Measurements from ENCODE around the gene ALDH3B1.
A peak's percentile ranks its signal among the peaks of the same experiment; 100 is the strongest.

Gene ALDH3B1

DNA sequence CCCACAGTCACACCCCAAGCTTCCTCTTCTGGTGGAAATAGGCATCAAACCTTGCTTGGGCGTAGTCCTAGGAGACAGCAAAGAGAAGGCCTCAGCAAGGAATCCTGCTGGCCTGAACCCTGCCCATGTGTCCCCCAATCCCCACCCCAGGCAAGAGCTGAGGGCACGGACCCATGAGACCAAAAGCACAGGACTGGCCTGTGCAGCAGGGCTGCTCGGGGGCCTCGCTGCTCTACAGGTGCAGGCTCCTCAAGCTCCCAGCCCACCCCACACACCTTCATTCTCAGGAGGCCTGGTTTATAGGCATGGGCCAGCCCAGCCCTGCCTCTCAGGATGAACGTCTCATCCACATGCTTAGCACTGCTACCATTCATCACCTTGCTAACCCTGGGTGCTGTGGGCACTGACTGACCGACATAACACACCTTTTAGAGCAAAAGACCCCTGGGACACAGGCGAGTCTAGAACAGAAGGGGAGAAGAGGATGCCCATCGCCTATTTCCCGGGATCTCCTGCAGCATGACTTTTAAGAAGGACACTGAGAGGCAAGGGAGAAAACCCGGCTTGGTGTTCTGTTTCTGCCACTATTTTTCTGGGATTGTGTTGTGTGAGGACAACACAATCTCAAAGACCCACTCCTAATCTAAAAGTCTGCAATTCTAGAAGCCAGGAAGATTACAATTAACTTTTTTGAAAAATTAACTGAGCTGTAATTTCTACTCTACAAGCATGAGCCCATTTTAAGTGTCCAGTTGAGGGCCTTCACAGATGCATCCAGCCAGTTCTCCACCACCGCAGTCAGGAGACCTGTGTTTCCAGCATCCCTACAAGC, 44.1 kb downstream of the ALDH3B1 start:
- Mint-ChIP-seq H3K27ac (peak overlapping the region in 1 of 2 donors; percentile 75), H3K4me3 (no peak overlapping the region), H3K4me1 (no peaks in the 10 kb centered on the region), H3K9me3 (no peaks in the 10 kb centered on the region), H3K27me3 (no peaks in the 10 kb centered on the region)
- ATAC-seq (peak; percentile 9), DNase-seq (no peak)

DNA sequence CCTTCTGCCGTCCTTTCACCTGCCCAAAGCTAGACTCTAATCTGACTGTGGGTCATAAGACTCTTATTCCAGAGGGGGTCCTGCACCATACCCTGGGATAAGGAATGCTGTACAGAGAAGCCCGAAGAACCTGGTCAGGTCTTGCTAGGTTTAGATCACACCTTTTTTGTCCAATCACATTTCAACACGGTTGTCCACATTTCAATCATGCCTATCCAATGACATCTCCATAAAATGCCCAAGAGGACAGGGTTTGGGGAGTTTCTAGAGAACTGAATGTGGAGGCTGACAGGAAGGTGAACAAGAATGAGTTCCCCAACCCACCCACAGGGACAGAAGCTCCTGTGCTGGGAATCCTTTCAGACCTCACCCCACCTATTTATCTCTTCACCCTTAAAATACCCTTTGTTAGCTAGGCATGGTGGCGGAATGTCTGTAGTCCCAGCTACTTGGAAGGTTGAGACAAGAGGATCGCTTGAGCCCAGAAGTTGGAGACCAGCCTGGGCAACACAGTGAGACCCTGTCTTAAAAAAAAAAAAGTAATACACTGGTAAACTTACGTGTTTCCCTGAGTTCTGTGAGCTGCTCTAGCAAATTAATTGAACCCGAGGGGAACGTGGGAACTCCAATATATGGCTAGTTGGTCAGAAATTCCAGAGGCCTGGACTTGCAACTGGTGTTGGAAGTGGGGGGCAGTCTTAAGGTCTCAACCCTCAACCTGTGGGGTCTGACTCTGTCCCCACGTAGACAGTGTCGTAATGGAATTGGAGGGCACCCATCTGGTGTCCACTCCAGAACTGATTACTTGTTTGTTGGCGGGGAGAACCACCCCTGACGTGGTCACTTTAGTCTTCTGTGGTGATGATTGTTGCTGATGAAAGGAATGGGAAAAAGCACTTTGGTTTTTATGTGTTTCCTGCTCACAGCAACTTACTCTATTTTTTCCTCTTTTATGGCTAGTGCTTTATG, 46.5 kb downstream of the ALDH3B1 start:
- ATAC-seq: no peak
- H3K27me3 Mint-ChIP-seq: no peaks in the 10 kb centered on the region
- H3K9me3 Mint-ChIP-seq: no peaks in the 10 kb centered on the region
- H3K27ac Mint-ChIP-seq: no peak overlapping the region
- no peak overlapping the region for H3K4me3 Mint-ChIP-seq
- DNase-seq: no peak
- H3K4me1 Mint-ChIP-seq: no peaks in the 10 kb centered on the region

DNA sequence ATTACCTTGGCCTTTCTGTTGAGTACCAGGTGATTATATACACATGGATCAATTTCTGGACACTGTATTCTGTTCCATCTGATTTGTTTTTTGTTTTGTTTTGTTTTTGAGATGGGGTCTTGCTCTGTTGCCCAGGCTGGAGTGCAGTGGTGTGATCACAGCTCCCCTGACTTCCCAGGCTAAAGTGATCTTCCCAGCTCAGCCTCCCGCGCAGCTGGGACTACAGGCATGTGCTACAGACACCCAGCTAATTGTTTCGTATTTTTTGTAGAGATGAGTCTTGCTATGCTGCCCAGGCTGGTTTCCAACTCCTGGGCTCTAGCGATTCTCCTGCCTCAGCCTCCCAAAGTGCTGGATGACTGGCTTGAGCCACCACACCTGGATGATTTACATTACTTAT, 47.7 kb downstream of the ALDH3B1 start:
- ATAC-seq (no peak), DNase-seq (no peak)
- Mint-ChIP-seq H3K4me1 (no peaks in the 10 kb centered on the region), H3K9me3 (no peaks in the 10 kb centered on the region), H3K27me3 (no peaks in the 10 kb centered on the region), H3K27ac (no peak overlapping the region), H3K4me3 (no peak overlapping the region)

DNA sequence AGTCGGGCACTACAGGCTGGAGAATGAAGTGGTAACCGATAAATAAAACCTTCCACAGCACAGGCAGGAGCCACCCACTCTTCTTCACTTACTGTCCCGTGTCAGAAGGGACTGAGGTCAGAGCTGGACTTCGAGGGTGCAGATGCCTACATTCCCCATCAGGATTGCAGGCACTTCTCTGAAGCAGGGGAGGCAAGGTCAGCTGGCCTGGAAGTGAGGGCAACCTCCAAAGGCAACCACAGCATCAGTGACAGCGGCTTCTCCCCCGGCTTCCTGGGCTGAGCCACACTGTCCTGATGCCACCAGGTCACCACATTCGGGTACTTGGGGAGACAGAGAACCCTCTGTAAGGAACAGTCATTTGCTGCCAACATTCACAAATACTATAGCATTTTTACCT, 51.4 kb downstream of the ALDH3B1 start:
- no peak overlapping the region for H3K4me3 Mint-ChIP-seq
- DNase-seq (no peak), ATAC-seq (no peak)
- no peaks in the 10 kb centered on the region for H3K27me3 Mint-ChIP-seq
- no peaks in the 10 kb centered on the region for H3K9me3 Mint-ChIP-seq
- no peaks in the 10 kb centered on the region for H3K4me1 Mint-ChIP-seq
- no peak overlapping the region for H3K27ac Mint-ChIP-seq

DNA sequence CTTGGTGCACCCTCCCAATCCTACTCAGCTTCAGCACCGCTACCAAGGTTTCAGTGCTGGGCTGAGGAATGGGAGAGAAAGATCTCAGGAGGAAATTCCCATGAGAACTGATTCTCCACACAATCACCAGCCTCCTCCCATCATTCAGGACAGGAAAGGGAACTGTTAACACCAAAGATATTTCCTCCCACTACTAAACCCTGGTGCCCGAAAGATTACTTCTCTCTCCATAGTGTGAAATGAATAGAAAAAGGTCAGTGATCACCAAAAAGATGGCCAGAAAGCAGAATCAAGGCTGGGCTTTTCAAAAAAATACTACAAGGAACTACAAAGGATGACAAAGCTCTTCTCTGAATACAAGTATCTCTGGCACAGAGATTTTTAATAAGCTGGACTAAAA, 54.8 kb downstream of the ALDH3B1 start:
- Mint-ChIP-seq H3K4me1 (no peaks in the 10 kb centered on the region), H3K27ac (peak overlapping the region in 1 of 2 donors; percentile 7), H3K4me3 (no peak overlapping the region), H3K9me3 (no peaks in the 10 kb centered on the region), H3K27me3 (no peaks in the 10 kb centered on the region)
- ATAC-seq (no peak), DNase-seq (no peak)

DNA sequence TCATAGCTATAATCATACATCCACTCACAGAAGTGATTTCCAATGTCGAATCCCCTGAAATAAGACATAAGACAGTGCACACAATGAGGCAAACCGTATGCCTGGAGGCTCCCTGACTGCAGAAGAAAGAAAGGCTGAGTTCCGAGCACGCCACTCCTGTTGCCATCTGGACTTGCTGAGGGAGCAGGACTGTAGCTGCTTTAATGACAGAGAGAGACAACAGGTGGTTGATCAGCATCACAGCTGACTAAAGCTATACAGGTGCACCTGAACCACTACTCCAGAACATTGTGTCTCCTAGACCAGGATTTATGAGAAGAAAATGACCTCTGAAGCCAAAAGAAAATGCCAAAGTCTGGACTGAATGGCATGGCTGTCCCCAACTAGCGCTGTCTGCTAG, 55.7 kb downstream of the ALDH3B1 start:
- no peaks in the 10 kb centered on the region for H3K9me3 Mint-ChIP-seq
- H3K27me3 Mint-ChIP-seq: no peaks in the 10 kb centered on the region
- DNase-seq: no peak
- H3K4me1 Mint-ChIP-seq: no peaks in the 10 kb centered on the region
- no peak overlapping the region for H3K27ac Mint-ChIP-seq
- no peak for ATAC-seq
- H3K4me3 Mint-ChIP-seq: no peak overlapping the region

DNA sequence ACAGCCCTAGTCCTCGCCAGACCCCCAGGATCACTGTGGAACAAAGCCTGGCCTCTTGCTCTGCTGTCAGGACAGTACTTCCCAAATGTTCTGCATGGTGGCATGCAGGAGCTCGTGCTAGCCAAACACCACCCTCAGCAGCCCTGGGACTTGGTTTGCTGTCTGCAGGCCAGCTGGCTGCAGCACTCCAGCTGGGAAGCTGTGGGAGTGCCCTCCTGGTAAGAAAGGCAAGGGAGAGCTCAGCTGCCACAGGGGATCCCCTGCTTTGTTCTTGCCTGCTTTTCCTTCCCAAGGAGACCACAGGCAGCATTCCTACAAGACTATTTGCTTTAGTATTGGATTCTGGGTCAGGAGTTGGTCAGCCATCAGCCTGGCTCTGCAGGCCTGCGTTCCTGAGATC, 56.6 kb downstream of the ALDH3B1 start:
- H3K4me3 Mint-ChIP-seq: no peak overlapping the region
- no peak for DNase-seq
- H3K4me1 Mint-ChIP-seq: no peaks in the 10 kb centered on the region
- H3K9me3 Mint-ChIP-seq: no peaks in the 10 kb centered on the region
- no peaks in the 10 kb centered on the region for H3K27me3 Mint-ChIP-seq
- ATAC-seq: no peak
- no peak overlapping the region for H3K27ac Mint-ChIP-seq

DNA sequence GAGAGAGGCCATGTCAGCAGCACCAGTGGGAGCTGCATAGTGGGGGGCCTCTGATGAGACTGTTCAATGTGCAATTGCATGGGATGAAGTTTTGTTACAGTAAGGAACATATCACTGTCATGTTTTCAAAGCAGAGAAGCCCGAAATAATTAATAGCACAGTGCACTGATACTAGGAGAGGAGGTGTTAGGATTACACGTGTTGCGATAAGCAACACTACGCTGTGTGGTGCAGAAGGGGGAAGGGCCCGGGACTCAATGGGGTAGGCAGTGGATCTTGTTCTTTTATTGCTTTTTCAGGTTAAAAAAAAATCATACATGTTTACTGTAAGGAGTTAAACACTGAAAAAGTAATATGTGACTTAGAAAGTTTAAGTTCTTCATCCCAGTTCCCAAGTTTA, 57.9 kb downstream of the ALDH3B1 start:
- ATAC-seq: no peak
- Mint-ChIP-seq H3K4me1 (no peaks in the 10 kb centered on the region), H3K27ac (no peak overlapping the region), H3K27me3 (no peaks in the 10 kb centered on the region), H3K9me3 (no peaks in the 10 kb centered on the region), H3K4me3 (no peak overlapping the region)
- DNase-seq: no peak

DNA sequence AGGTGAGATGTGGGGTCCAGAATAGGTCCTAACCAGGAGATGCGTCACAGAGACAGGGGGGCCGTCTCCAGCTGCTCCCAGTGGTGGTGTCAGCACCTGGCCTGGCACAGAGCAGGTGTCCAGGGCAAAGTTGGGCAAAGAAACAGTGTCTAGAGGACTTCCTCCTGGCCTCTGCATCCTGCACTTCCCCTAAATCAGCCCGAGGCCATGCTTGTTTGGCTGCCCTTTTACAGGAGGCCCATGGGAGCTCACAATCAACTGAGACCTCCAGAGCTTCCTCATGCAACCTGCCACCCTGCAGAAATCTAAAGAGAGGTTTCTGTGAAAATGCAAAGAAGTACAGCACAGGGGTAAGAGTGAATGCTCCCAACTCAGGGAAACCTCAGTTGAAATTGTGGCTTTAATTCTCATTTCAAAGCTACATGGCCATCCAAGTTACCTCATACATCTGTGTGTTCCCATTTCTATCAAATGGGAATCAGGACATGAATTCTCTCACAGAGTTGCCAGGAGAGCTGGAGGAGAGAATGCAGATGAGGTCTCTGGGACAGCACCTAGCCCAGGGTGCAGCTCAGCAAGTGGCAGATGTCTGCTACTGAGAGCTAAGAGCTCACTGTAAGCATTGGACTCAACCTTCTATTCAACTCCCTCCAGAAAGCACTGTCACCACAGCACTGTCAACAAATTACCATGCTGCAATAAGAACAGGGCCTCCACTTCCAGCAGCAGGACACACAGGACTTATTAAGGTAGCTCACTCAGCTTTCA, 61.3 kb downstream of the ALDH3B1 start:
- no peak for DNase-seq
- Mint-ChIP-seq H3K4me3 (no peak overlapping the region), H3K27ac (no peak overlapping the region), H3K9me3 (no peaks in the 10 kb centered on the region), H3K27me3 (no peaks in the 10 kb centered on the region), H3K4me1 (no peaks in the 10 kb centered on the region)
- no peak for ATAC-seq

DNA sequence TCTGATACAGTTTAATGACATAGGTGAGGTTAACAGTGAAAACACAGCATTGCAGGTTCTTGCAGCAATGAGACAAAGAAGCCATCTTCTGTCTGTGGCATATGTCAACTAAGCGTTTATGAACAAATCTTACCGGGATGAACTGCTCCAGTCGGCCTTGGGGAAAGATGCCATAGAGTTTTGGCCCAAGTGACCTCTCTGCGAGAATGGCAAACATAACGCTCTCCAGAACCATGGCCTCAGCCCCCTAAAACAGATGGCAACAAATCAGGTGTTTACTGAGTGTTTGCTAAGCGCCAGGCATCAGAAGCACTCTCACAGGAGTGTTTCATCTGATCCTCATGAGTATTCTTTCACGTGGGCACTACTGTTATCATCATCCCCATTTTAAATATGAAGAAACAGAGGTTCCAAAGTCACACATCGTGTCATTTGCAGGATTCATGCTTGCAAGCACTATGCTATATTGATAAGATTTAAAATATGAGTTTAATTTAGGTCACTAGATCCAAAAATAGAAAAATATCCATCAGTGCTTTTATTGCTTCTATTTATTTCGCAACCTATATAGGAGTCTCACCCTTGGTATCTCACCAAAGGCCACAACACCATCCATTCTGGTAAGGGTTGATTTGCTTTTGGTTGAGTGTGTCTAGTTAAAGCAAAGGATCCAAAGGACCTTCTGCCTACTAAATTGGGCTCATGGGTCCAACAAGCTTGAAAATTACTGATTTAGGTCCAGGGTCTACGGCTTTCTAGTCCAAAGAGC, 64.6 kb downstream of the ALDH3B1 start:
- Mint-ChIP-seq H3K27ac (no peak overlapping the region), H3K27me3 (no peaks in the 10 kb centered on the region), H3K9me3 (no peaks in the 10 kb centered on the region), H3K4me3 (no peak overlapping the region), H3K4me1 (no peaks in the 10 kb centered on the region)
- ATAC-seq (no peak), DNase-seq (no peak)

DNA sequence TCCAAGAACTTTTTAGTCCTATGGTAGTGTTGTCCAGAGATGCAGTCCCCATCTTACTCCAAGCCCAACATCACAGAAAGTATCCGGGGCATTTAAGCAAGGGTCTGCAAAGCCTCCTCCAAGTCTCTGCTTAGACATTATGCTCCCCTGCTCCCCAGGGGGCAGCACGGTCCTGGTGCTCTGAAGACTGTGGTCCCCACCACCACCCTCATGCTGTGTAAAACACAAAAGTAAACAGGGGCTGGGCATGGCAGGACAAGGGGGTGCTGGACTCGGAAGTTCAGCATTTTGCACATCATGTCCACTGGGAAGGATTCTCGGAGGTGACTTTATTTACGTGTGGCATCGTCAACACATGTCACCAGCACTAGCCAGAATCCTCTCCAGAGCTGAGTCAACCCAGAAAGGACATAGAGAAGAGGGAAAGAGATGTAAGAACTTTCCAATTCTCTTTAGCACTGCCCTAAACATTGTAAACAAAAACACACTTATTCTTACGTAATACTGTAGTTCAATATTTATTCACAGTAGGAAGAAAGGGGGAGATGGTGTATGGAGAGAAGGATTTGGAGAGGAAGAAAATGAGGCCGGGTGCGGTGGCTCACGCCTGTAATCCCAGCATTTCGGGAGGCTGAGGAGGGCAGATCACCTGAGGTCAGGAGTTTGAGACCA, 66.4 kb downstream of the ALDH3B1 start:
- DNase-seq (no peak), ATAC-seq (no peak)
- H3K9me3 Mint-ChIP-seq: no peaks in the 10 kb centered on the region
- H3K27me3 Mint-ChIP-seq: no peaks in the 10 kb centered on the region
- H3K4me3 Mint-ChIP-seq: no peak overlapping the region
- peak overlapping the region in 1 of 2 donors; percentile 27 for H3K27ac Mint-ChIP-seq
- no peaks in the 10 kb centered on the region for H3K4me1 Mint-ChIP-seq

DNA sequence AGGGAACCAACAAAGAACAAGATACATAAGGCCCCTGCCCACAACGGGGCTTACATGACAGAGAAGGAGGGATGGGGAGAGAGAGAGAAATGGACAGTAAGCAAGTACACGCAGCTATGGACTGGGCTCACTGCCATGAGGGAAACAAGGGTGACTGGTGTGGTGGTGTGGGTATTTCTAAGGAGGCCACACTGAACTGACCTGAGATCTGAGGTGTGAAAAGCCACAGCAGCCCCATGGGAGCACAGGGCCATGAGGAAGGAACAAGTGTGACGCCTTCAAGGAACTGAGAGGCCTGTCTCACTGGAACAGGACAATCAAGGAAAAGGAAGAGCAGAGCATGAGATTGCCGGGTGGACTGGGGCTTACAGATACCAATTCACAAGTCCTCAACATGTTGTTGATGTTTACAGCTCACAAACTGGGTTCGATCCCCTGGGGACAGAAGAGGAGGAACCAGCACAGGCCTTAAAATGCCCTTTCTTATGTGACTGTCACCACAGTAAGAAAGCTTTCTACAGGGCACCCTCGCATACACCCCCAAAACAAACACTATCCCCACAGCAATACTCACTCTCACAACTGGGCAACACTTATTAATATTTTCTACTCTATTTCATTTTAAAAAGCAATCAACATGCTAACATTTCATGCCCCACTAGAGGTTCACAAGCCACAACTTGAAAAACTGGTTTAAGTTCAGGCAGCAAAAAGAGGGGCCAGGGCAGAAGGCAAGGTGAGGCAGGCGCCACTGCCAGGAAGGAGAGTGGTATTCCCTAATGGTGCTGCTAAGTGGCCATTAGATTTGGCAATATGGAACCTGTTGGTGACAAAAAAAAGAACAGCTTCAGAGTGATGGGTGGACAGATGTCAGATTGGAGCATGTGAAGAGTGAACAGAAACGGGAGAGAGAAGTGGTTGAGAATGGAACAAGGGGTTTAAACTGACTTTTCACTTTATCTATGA, 67.8 kb downstream of the ALDH3B1 start:
- no peak overlapping the region for H3K4me3 Mint-ChIP-seq
- H3K27ac Mint-ChIP-seq: peak overlapping the region; percentile 15 to 73
- H3K9me3 Mint-ChIP-seq: no peaks in the 10 kb centered on the region
- H3K27me3 Mint-ChIP-seq: no peaks in the 10 kb centered on the region
- DNase-seq: no peak
- no peaks in the 10 kb centered on the region for H3K4me1 Mint-ChIP-seq
- no peak for ATAC-seq

Data from stimulated activated naive CD8-positive, alpha-beta T cell treated with anti-CD3 and anti-CD28 coated beads, Interleukin-15, amount 100 ng/mL, for 72 hours (primary cell).